SH-SY5Y (cell line): ENCODE data around the gene RFPL2.

Experiments
- GATA2 ChIP-seq: IDR thresholded peaks from 2 replicates; pipeline ENCODE4 v1.6.1; 2011; ENCODE audit warnings: mild to moderate bottlenecking, low read depth, low read length
- GATA3 ChIP-seq: IDR thresholded peaks from 2 replicates; pipeline ENCODE4 v1.6.1; 2011; ENCODE audit warnings: low read depth, mild to moderate bottlenecking, low read length, moderate library complexity

RFPL2 gene

DNA sequence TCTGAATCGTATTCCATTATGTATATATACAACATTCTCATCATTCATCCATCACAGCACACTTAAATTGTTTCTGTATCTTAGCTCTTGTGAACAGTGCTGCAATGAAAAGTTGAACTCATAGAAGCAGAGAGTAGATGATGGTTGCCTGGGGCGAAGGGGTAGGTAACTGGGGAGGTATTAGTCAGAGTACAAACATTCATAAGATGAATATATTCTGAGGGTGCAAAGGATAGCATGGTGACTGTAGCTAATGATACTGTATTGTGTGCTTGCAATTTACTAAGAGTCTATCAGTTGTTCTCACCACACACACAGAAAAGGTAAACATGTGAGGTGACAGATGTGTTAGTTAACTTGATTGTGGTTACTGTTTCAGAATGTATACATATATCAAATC is 12.6 kb upstream of the RFPL2 start:
- TF ChIP-seq GATA3 (no peak), GATA2 (no peak)

DNA sequence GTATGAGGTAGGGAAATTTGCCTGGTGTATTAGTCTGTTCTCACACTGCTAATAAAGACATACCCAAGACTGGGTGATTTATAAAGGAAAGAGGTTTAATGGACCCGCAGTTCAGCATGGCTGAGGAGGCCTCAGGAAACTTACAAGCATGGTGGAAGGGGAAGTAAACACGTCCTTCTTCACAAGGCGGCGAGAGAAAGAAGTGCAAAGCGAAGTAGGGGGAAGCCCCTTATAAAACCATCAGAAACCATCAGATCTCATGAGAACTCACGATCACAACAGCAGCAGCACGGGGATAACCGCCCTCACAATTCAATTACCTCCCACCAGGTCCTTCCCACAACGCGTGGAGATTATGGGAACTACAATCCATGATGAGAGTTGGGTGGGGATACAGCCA is 12.0 kb upstream of the RFPL2 start:
- TF ChIP-seq GATA3 (no peak), GATA2 (no peak)

- no peak for TF ChIP-seq GATA3
- no peak for TF ChIP-seq GATA2
Observed at GRCh38 chr22:32211011-32211410, 6.1 kb upstream of the RFPL2 start.

DNA sequence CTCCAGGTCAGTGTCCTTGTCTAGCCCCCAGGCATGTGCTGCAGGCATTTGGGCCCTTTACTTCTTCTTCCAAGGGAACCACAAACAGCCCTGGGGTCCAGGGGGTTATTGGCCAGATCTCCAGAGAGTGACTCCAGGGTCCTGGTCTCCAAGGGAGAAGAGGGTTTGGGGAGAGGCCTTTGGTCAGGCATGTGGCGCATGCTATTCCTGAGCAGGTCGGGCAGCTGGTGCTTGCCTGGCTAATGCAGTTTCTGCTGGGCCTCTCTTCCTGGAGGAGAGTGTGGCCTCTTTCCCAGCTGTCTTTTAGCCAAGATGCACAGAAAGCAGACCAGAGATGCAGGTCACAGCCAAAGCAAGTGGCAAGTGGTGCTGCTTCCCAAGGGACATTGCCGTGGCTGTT is 3.8 kb upstream of the RFPL2 start:
- TF ChIP-seq GATA3 (no peak), GATA2 (no peak)

DNA sequence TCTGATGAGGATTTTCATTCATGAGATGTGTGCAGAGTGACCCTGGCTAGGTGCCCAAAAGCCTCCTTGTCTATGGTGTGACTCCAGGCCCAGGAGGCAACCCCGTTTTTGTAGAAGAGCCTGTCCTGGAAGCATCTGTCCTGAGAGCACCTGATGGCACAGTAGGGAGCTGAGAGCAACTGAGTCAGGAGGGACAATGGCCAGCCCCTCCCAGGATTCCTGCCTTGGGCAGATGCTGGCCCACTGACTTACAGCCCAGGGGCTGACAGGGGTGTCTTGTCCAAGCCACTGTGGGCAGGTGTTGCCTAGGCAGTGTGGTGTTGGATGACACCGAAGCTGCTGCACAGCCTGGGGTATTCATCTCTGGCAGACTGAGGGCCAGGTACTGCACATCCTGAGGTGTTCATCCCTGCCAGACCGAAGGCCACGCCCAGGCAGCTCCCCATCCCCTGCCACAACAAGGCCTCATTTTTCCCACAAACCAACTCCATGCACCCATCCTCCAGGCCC is 3.2 kb upstream of the RFPL2 start:
- TF ChIP-seq GATA2 (no peak), GATA3 (no peak)

DNA sequence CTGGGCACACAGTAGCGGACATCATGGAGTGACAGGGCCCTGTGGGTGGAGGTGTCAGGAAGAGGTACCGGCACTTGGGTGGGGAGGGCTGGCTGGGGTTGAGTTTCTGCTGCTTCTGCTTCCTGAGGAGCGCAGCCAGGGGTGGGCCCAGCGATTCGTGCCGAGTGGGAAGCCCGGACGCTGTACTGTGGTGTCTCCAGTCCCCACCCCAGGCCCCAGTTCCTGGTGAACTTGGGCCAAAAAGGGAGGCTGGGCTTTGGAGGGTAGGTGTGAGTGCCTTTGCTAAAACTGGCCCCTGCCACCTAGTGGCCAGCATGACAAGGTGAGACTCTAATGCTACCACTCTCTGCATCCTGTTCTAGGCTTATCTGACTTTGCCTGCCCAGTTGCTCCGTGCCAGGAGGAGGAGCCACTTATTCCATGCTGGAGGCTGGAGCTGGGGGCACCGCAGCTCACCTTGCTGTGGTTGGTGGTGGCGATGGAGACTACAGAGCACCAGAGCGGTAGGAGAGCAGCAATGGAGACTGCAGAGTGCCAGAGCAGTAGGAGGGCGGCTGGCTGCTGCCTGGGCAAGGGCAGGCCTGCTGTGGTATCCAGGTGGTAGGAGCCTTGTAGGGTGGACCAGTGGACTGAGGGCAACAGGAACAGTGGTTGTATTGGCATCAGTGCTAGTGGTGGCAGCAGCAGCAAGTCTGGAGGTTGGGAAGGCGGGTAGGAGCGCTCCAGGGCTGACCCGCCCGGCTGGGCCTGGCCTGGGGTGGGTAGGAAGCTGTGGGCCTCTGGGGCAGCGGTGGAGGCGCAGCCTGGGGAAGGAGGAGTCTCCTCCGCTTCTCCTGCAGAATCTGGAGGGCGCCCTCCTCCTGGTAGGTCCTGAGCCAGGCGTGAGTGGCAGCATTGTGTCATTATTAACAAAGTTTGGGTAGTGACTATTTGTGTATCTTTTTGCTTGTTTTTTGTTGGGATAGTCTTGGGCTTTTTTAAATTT is 2.2 kb upstream of the RFPL2 start:
- TF ChIP-seq GATA3 (no peak), GATA2 (no peak)

DNA sequence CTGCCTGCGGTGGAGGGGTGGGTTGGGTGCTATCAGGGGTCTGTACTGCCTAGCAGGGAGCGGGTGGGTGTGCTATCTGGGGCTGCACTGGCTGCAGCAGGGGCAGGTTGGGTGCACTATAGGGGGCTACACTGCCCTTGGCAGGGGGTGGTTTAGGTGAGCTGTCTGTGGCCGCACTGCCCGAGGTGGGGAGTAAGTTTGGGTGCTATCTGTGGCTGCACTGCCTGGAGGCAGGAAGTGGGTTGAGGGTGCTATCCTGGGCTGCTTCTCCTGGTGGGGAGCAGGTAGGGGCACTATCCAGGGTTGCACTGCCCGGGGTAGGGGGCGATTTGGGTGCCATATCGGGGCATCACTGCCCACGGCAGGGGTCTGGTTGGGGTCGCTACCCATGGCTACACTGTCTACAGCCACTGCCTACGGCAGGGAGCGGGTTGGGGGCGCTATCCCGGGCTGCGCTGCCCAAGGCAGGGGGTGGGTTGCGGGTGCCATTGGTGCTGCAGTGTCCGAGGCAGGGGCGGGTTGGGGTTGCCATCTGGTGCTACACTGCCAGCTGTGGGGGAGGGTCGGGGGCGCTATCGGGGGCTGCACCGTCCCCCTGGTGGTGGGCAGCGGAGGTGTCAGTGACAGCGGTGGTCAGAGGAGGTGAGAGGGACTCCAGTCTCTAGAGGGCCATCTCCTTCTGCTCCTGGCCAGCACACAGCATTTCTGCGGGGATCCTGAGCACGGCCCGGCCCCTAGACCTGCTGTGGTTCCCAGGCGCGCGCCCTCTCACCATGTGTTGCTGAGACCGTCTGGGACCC is 1.3 kb upstream of the RFPL2 start:
- TF ChIP-seq GATA2 (no peak), GATA3 (no peak)

DNA sequence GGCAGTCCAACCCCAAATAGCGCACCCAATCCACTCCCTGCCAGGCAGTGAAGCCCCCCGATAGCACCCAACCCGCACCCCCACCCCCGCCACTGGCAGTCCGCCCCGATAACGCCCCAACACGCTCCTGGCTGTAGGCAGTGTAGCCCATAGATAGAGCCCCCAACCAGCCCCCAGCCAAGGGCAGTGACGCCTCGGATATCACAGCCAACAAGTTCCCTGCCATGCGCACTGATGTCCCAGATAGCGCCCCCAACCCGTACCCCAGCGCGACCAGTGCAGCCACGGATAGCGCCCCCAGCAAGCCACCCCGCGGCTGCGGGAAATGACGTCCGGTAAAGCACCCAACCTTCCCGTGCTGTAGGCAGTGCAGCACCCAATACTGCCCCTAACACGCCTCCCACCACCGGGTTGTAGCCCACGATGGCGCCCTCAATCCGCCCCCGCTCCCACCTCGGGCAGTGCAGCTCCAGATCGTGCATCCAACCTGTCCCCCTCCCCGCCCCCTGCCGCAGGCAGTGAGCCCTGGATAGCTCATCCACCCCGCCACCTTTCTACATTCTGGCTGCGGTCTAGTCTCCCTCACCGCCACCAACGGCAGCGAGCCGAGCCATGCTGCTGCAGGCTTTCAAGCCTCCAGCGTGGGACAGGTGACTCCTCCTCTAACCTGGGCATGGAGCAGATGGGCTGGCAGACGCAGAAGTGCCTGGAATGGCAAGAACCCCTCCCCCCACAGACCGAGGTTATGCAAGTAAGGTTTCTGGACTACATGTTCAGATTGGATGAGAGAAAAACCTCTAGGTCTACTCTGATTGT is 625 bp downstream of the RFPL2 start:
- TF ChIP-seq GATA2 (no peak), GATA3 (no peak)

DNA sequence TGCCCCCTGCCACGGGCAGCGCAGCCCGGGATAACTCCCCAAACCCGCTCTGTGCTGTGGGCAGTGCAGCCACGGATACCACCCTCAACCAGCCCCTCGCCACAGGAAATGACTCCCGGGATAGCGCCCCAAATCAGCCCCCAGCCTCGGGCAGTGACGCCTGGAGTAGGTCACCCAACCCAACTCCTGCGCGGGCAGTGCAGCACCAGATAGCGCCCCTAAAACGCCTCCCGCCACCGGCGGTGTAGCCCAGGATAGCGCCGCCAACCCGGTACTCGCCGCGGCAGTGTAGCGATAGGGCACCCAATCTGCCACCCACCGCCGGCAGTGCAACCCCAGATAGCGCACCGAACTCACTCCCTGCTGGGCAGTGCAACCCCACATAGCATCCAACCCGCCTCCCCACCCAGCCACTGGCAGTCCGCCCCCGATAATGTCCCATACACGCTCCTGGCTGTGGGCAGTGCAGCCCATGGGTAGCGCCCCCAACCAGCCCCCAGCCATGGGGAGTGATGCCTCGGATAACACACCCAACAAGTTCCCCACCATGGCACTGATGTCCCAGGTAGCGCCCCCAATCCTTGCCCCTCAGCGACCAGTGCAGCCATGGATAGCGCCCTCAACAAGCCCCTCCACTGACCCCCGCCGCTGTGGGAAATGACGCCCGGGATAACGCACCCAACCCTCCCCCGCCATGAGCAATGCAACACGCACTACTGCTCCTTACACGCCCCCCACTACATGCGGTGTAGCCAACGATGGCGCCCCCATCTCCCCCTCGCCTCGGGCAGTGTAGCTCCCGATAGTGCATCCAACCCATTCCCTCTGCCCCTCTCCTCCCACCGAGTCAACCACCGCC is 1.5 kb downstream of the RFPL2 start:
- no peak for TF ChIP-seq GATA3
- no peak for TF ChIP-seq GATA2

DNA sequence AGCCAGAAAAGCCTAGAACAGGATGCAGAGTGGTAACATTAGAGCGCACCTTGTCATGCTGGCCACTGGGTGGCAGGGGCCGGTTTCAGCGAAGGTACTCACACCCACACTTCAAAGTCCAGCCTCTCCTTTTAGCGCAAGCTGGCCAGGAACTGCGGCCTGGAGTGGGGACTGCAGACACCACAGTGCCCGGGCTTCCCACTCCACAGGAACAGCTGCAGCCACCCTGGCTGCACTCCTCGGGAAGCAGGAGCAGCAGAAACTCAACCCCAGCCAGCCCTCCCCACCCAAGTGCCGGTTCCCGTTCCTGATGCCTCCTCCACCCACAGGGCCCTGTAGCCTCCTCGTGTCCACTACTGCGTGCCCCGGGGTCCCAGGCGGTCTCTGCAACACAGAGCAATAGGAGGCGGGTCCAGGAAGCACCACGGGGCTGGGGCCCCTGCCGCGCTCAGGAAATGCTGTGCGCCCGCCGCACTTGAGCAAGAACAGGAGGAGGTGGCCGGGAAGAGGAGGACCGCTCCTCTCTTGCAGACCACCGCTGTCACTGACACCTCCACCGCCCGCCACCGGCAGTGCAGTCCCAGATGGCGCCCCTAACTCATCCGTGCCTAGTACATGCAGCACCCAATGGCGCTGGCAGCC is 2.2 kb downstream of the RFPL2 start:
- TF ChIP-seq GATA2 (no peak), GATA3 (no peak)

DNA sequence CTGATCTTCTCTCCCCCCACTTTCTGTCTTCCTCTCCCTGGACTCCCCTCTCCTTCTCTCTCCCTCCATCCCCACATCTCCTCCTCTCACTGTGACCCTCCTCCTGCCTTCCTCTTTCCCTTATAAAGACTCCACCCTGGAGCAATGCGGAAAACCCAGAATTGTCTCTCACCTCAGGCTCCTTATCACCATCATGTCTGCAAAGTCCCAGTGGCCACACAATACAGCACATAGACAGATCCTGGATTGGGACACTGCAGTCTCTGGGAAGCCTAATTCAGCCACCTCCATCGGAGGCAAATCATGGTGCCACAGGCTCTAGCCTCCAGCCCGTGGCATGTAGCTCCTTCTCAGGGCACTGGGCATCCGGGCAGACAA is 2.7 kb downstream of the RFPL2 start:
- TF ChIP-seq GATA2 (no peak), GATA3 (no peak)

- TF ChIP-seq GATA3 (no peak), GATA2 (no peak)
Observed at GRCh38 chr22:32200752-32201151, 4.1 kb downstream of the RFPL2 start.
